ENCODE results near the gene CSPG4.
"Not testable (repeated sequence)": the region's sequence is repeated elsewhere in the genome, so short reads cannot be mapped to it uniquely, and the experiment has no call there.

CSPG4 gene

GRCh38 chr15:75747121-75747520, 34.5 kb upstream of the CSPG4 start:
- H2BK120ac ChIP-seq (ENCODE audit: low read depth, low read length); H3K27ac ChIP-seq (replicated peaks; ENCODE audit: low read length); H3K14ac ChIP-seq (ENCODE audit: low read length); H4K91ac ChIP-seq (ENCODE audit: low read depth, low read length, poor library complexity); H2BK15ac ChIP-seq (ENCODE audit: low read length); H2BK5ac ChIP-seq (ENCODE audit: low read length); H3K18ac ChIP-seq (ENCODE audit: low read length); H3K23ac ChIP-seq (ENCODE audit: low read depth, low read length, poor library complexity); H3K4ac ChIP-seq (ENCODE audit: low read length); H2AK5ac ChIP-seq (ENCODE audit: low read depth, low read length); H2AFZ ChIP-seq (ENCODE audit: low read length); H3K9ac ChIP-seq (ENCODE audit: low read depth, low read length, poor library complexity); H2BK12ac ChIP-seq (ENCODE audit: low read length); H3K4me1 ChIP-seq (ENCODE audit: control insufficient read depth in 2 of 2, insufficient read depth in 1 of 2, low read depth in 1 of 2, low read length in 2 of 2); H3K4me3 ChIP-seq (ENCODE audit: low read length in 2 of 2); H3K79me1 ChIP-seq (ENCODE audit: low read depth, low read length); H3K4me2 ChIP-seq (ENCODE audit: insufficient read depth, low read length, poor library complexity, severe bottlenecking); H3K9me3 ChIP-seq (replicated peaks in 1 of 2; ENCODE audit: control insufficient read depth in 2 of 2, insufficient read depth in 1 of 2, low read depth in 1 of 2, low read length in 2 of 2); H4K8ac ChIP-seq (ENCODE audit: low read depth, low read length); DNase-seq (ENCODE audit: low spot score); H3K36me3 ChIP-seq (replicated peaks in 1 of 2; ENCODE audit: control insufficient read depth in 2 of 2, insufficient read depth in 2 of 2, low read length in 2 of 2): not testable (repeated sequence)
- peaks cover 0 to 13% (median 0%) of the 10 kb centered on the region in 3 experiments for H3K27me3 ChIP-seq (ENCODE audit: control insufficient read depth in 3 of 3, insufficient read depth in 3 of 3, low read depth in 1 of 3, low read length in 3 of 3)
- WGBS, 2 donors (ENCODE audit: extremely low coverage in 2 of 2, insufficient read length in 2 of 2, insufficient replicate concordance in 1 of 2), result no CpG with 5 or more reads among the region's 5 CpGs

DNA sequence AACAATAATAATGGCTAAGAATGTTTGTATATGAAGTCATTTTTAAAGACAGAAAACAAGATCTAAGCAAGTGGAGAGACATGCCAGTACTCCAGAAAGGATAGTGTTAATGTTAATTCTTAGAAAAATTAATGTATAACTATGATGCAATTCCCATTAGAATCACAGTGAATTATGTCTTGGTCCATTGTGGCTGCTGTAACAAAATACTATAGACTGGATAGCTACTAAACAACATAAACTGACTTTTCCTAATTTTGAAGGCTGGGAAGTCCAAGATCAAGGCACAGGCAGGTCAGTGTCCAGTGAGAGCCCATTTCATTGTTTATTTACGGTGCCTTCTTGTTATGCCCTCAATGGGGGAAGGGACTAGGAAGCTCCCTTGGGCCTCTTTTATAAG, 32.7 kb upstream of the CSPG4 start:
- Histone ChIP-seq H3K9ac (ENCODE audit: low read depth, low read length, poor library complexity) (no peak overlapping the region), H3K79me1 (ENCODE audit: low read depth, low read length) (peaks cover 2% of the 10 kb centered on the region), H2AK5ac (ENCODE audit: low read depth, low read length) (no peak overlapping the region), H3K9me3 (replicated peaks in 1 of 2; ENCODE audit: control insufficient read depth in 2 of 2, insufficient read depth in 1 of 2, low read depth in 1 of 2, low read length in 2 of 2) (peaks cover 0 to under 1% of the 10 kb centered on the region in 2 donors), H3K14ac (ENCODE audit: low read length) (no peak overlapping the region), H2BK120ac (ENCODE audit: low read depth, low read length) (no peak overlapping the region), H4K91ac (ENCODE audit: low read depth, low read length, poor library complexity) (no peak overlapping the region), H3K27me3 (ENCODE audit: control insufficient read depth in 3 of 3, insufficient read depth in 3 of 3, low read depth in 1 of 3, low read length in 3 of 3) (peaks cover 0 to 5% (median 0%) of the 10 kb centered on the region in 3 experiments), H2BK5ac (ENCODE audit: low read length) (no peak overlapping the region), H2AFZ (ENCODE audit: low read length) (no peak overlapping the region), H2BK12ac (ENCODE audit: low read length) (no peak overlapping the region), H3K4me1 (ENCODE audit: control insufficient read depth in 2 of 2, insufficient read depth in 1 of 2, low read depth in 1 of 2, low read length in 2 of 2) (no peaks in the 10 kb centered on the region), H2BK15ac (ENCODE audit: low read length) (no peak overlapping the region), H3K36me3 (replicated peaks in 1 of 2; ENCODE audit: control insufficient read depth in 2 of 2, insufficient read depth in 2 of 2, low read length in 2 of 2) (no peaks in the 10 kb centered on the region), H3K23ac (ENCODE audit: low read depth, low read length, poor library complexity) (no peak overlapping the region), H3K4me3 (ENCODE audit: low read length in 2 of 2) (no peak overlapping the region), H3K18ac (ENCODE audit: low read length) (no peak overlapping the region), H3K4ac (ENCODE audit: low read length) (no peak overlapping the region), H4K8ac (ENCODE audit: low read depth, low read length) (no peak overlapping the region), H3K4me2 (ENCODE audit: insufficient read depth, low read length, poor library complexity, severe bottlenecking) (no peak overlapping the region), H3K27ac (replicated peaks; ENCODE audit: low read length) (no peak overlapping the region)
- no CpG with 5 or more reads among the region's 1 CpG for WGBS, 2 donors (ENCODE audit: extremely low coverage in 2 of 2, insufficient read length in 2 of 2, insufficient replicate concordance in 1 of 2)
- DNase-seq (ENCODE audit: low spot score), result no peak

GRCh38 chr15:75742346-75742745, 29.7 kb upstream of the CSPG4 start:
- H3K4me1 ChIP-seq (ENCODE audit: control insufficient read depth in 2 of 2, insufficient read depth in 1 of 2, low read depth in 1 of 2, low read length in 2 of 2); H3K79me1 ChIP-seq (ENCODE audit: low read depth, low read length); H3K18ac ChIP-seq (ENCODE audit: low read length); H3K23ac ChIP-seq (ENCODE audit: low read depth, low read length, poor library complexity); H2AK5ac ChIP-seq (ENCODE audit: low read depth, low read length); H2BK15ac ChIP-seq (ENCODE audit: low read length); H2BK120ac ChIP-seq (ENCODE audit: low read depth, low read length); H3K27ac ChIP-seq (replicated peaks; ENCODE audit: low read length); H3K9me3 ChIP-seq (replicated peaks in 1 of 2; ENCODE audit: control insufficient read depth in 2 of 2, insufficient read depth in 1 of 2, low read depth in 1 of 2, low read length in 2 of 2); H3K36me3 ChIP-seq (replicated peaks in 1 of 2; ENCODE audit: control insufficient read depth in 2 of 2, insufficient read depth in 2 of 2, low read length in 2 of 2); H4K8ac ChIP-seq (ENCODE audit: low read depth, low read length); H3K4me2 ChIP-seq (ENCODE audit: insufficient read depth, low read length, poor library complexity, severe bottlenecking); H3K14ac ChIP-seq (ENCODE audit: low read length); H3K4me3 ChIP-seq (ENCODE audit: low read length in 2 of 2); H4K91ac ChIP-seq (ENCODE audit: low read depth, low read length, poor library complexity); H2AFZ ChIP-seq (ENCODE audit: low read length); H3K4ac ChIP-seq (ENCODE audit: low read length); H2BK5ac ChIP-seq (ENCODE audit: low read length); H2BK12ac ChIP-seq (ENCODE audit: low read length); H3K9ac ChIP-seq (ENCODE audit: low read depth, low read length, poor library complexity); DNase-seq (ENCODE audit: low spot score): not testable (repeated sequence)
- H3K27me3 ChIP-seq (ENCODE audit: control insufficient read depth in 3 of 3, insufficient read depth in 3 of 3, low read depth in 1 of 3, low read length in 3 of 3), result peaks cover 0 to 21% (median 13%) of the 10 kb centered on the region in 3 experiments
- WGBS, 2 donors (ENCODE audit: extremely low coverage in 2 of 2, insufficient read length in 2 of 2, insufficient replicate concordance in 1 of 2), result no CpG with 5 or more reads among the region's 4 CpGs

GRCh38 chr15:75739791-75740190, 27.1 kb upstream of the CSPG4 start:
- Histone ChIP-seq H3K27me3 (ENCODE audit: control insufficient read depth in 3 of 3, insufficient read depth in 3 of 3, low read depth in 1 of 3, low read length in 3 of 3) (peaks cover 0 to 26% (median 13%) of the 10 kb centered on the region in 3 experiments), H4K8ac (ENCODE audit: low read depth, low read length) (no peak overlapping the region), H4K91ac (ENCODE audit: low read depth, low read length, poor library complexity) (no peak overlapping the region), H3K4me2 (ENCODE audit: insufficient read depth, low read length, poor library complexity, severe bottlenecking) (no peak overlapping the region), H3K4me3 (ENCODE audit: low read length in 2 of 2) (peak overlapping the region in 1 of 2 donors; percentile 49), H2AFZ (ENCODE audit: low read length) (no peak overlapping the region), H3K9ac (ENCODE audit: low read depth, low read length, poor library complexity) (no peak overlapping the region), H3K4me1 (ENCODE audit: control insufficient read depth in 2 of 2, insufficient read depth in 1 of 2, low read depth in 1 of 2, low read length in 2 of 2) (peaks cover 0 to 2% of the 10 kb centered on the region in 2 donors), H3K9me3 (replicated peaks in 1 of 2; ENCODE audit: control insufficient read depth in 2 of 2, insufficient read depth in 1 of 2, low read depth in 1 of 2, low read length in 2 of 2) (peaks cover 0 to 2% of the 10 kb centered on the region in 2 donors), H2BK15ac (ENCODE audit: low read length) (peak overlapping the region; percentile 43), H2BK5ac (ENCODE audit: low read length) (peak overlapping the region; percentile 32), H3K18ac (ENCODE audit: low read length) (no peak overlapping the region), H2BK12ac (ENCODE audit: low read length) (no peak overlapping the region), H3K36me3 (replicated peaks in 1 of 2; ENCODE audit: control insufficient read depth in 2 of 2, insufficient read depth in 2 of 2, low read length in 2 of 2) (no peaks in the 10 kb centered on the region), H2BK120ac (ENCODE audit: low read depth, low read length) (no peak overlapping the region), H3K79me1 (ENCODE audit: low read depth, low read length) (no peaks in the 10 kb centered on the region), H3K4ac (ENCODE audit: low read length) (no peak overlapping the region), H3K14ac (ENCODE audit: low read length) (no peak overlapping the region), H3K27ac (replicated peaks; ENCODE audit: low read length) (no peak overlapping the region), H2AK5ac (ENCODE audit: low read depth, low read length) (peak overlapping the region; percentile 58), H3K23ac (ENCODE audit: low read depth, low read length, poor library complexity) (peak overlapping the region; percentile 62)
- no CpG with 5 or more reads among the region's 5 CpGs for WGBS, 2 donors (ENCODE audit: extremely low coverage in 2 of 2, insufficient read length in 2 of 2, insufficient replicate concordance in 1 of 2)
- no peak for DNase-seq (ENCODE audit: low spot score)

All from neuronal stem cell (in vitro differentiated cells).